B cell (primary cell): ENCODE results near the gene TCF21. TPM values are rescaled to one million over a fixed set of nuclear protein-coding genes. Genes with fewer than 3 reads are reported as not detected.

Source experiments
- ATAC-seq: fragments of 200-7000 bp; cut with Tn5 transposase; one replicate; pipeline ENCODE4 v1.10.0; 2021; ENCODE audit warnings: low read depth, mild to moderate bottlenecking, moderate number of reproducible peaks, moderate library complexity
- CTCF ChIA-PET: fragments of 350-600 bp; sonication (Branson Sonifier 250); formaldehyde crosslinking; loops from one replicate; lab custom pipeline; 2021; ENCODE audit warnings: antibody characterized with exemption, inconsistent platforms; lab: Charles Lee
- POLR2A ChIA-PET: fragments of 350-600 bp; sonication (Branson Sonifier 250); formaldehyde crosslinking; loops from one replicate; lab custom pipeline; 2021; ENCODE audit warnings: antibody characterized with exemption; lab: Charles Lee
- DNase-seq: peaks from one replicate; pipeline ENCODE4 v3.0.0; 2013
- H2AFZ ChIP-seq: 2 replicates; pipeline ENCODE4 v1.6.1; 2012; ENCODE audit warnings: mild to moderate bottlenecking, low read depth, low read length; ENCODE audit not compliant: insufficient read depth, poor library complexity, severe bottlenecking
- H3K27ac ChIP-seq, 2 donors: 1 replicate in 1 of 2; 2 replicates in 1 of 2; pipeline ENCODE4 v1.5.1; 2012 to 2013; ENCODE audit warnings: low read length in 2 of 2, mild to moderate bottlenecking in 2 of 2, moderate library complexity in 1 of 2
- H3K27me3 ChIP-seq, 4 experiments: fragments of 200-600 bp in 1 of 4; sonication (generic) in 1 of 4; replicated peaks in 1 of 4; 1 replicate in 2 of 4; 2 replicates in 2 of 4; pipeline versions ENCODE4 v1.6.1 to v1.7.0; 2013 to 2016; ENCODE audit warnings: low read length in 3 of 4, mild to moderate bottlenecking in 2 of 4, mixed read lengths in 1 of 4, moderate library complexity in 1 of 4; ENCODE audit not compliant: insufficient read depth in 4 of 4, control insufficient read depth in 3 of 4; ENCODE audit errors: control extremely low read depth in 1 of 4
- H3K36me3 ChIP-seq, 2 experiments: replicated peaks in 1 of 2; 1 replicate in 1 of 2; 2 replicates in 1 of 2; pipeline versions ENCODE4 v1.6.1 to v1.7.1; 2013; ENCODE audit warnings: low read length in 1 of 2; ENCODE audit not compliant: insufficient read depth in 2 of 2, control insufficient read depth in 1 of 2; ENCODE audit errors: control extremely low read depth in 1 of 2, extremely low read depth in 1 of 2
- H3K4me1 ChIP-seq, 2 donors: fragments of 200-600 bp in 1 of 2; sonication (generic) in 1 of 2; 1 replicate in 1 of 2; 2 replicates in 1 of 2; pipeline versions ENCODE4 v1.5.1 to v1.6.1; 2013 to 2017; ENCODE audit warnings: low read length in 2 of 2; ENCODE audit not compliant: control insufficient read depth in 2 of 2, insufficient read depth in 2 of 2
- H3K4me2 ChIP-seq: replicated peaks from 2 replicates; pipeline ENCODE3; 2012; ENCODE audit warnings: mild to moderate bottlenecking, low read depth, low read length; ENCODE audit not compliant: poor library complexity, severe bottlenecking
- H3K4me3 ChIP-seq, 5 experiments: fragments of 200-600 bp in 1 of 5; sonication (generic) in 1 of 5; 1 replicate in 3 of 5; 2 replicates in 2 of 5; pipeline versions ENCODE4 v1.5.1 to v1.7.0; 2011 to 2016; ENCODE audit warnings: low read length in 4 of 5, mild to moderate bottlenecking in 4 of 5, low read depth in 2 of 5, control low read depth in 1 of 5, moderate library complexity in 1 of 5; ENCODE audit not compliant: insufficient read depth in 1 of 5; ENCODE audit errors: control extremely low read depth in 1 of 5, extremely low read depth in 1 of 5
- H3K79me2 ChIP-seq: fragments of 200-600 bp; sonication (generic); one replicate; pipeline ENCODE4 v1.6.0; 2016; ENCODE audit warnings: low read length; ENCODE audit not compliant: control insufficient read depth, insufficient read depth
- H3K9ac ChIP-seq: fragments of 200-600 bp; sonication (generic); 2 replicates; pipeline ENCODE4 v1.6.1; 2017; ENCODE audit warnings: mild to moderate bottlenecking, low read length, moderate library complexity
- H3K9me3 ChIP-seq, 3 donors: one replicate each; pipeline versions ENCODE4 v1.6.1 to v1.7.1; 2013; ENCODE audit warnings: low read length in 2 of 3; ENCODE audit not compliant: control insufficient read depth in 2 of 3, insufficient read depth in 1 of 3; ENCODE audit errors: control extremely low read depth in 1 of 3
- H4K20me1 ChIP-seq: 2 replicates; pipeline ENCODE4 v1.6.0; 2012; ENCODE audit warnings: mild to moderate bottlenecking, low read length; ENCODE audit not compliant: insufficient read depth, control insufficient read depth, poor library complexity, severe bottlenecking
- H3K27ac Mint-ChIP-seq: one replicate; pipeline ENCODE4 v1.8.0; 2021; ENCODE audit warnings: mixed read lengths
- H3K27me3 Mint-ChIP-seq: one replicate; pipeline ENCODE4 v1.8.0; 2021; ENCODE audit warnings: mixed read lengths
- H3K4me1 Mint-ChIP-seq: one replicate; pipeline ENCODE4 v1.8.0; 2021; ENCODE audit warnings: mixed read lengths
- H3K4me3 Mint-ChIP-seq: one replicate; pipeline ENCODE4 v1.8.0; 2021; ENCODE audit warnings: mixed read lengths
- H3K9me3 Mint-ChIP-seq: one replicate; pipeline ENCODE4 v1.8.0; 2022; ENCODE audit warnings: mixed read lengths; ENCODE audit not compliant: insufficient read depth
- CTCF ChIP-seq: fragments of 200-600 bp; IDR thresholded peaks from one replicate; pipeline ENCODE4 v1.8.0; 2022; ENCODE audit warnings: antibody characterized with exemption, mild to moderate bottlenecking
- EZH2 ChIP-seq: IDR thresholded peaks from 2 replicates; pipeline ENCODE4 v1.6.1; 2012; ENCODE audit warnings: borderline replicate concordance, low read depth, mild to moderate bottlenecking, moderate library complexity, low read length; ENCODE audit not compliant: insufficient read depth, poor library complexity, severe bottlenecking
- WGBS: methylation state at CpG from one replicate; pipeline ENCODE4 v1.1.5; 2013; ENCODE audit warnings: missing lambda C conversion rate; ENCODE audit not compliant: insufficient coverage; 5-methylcytosine and 5-hydroxymethylcytosine counted together
- intact Hi-C: fragments of 100-400 bp; cut with micrococcal nuclease; formaldehyde crosslinking; loops from one replicate; pipeline ENCODE4 v1.10.0; 2022
- polyA plus RNA-seq: library from polyadenylated mRNA; depleted of rRNA; stranded (reverse); fragments of >200 nt; gene quantifications from 2 replicates; pipeline ENCODE4 v1.2.3, GENCODE V29; 2012
- total RNA-seq, 2 donors: library from RNA; stranded (reverse); fragments of 120-200 nt in 1 of 2; gene quantifications; 1 replicate in 1 of 2; 2 replicates in 1 of 2; pipeline versions ENCODE4 v1.2.3 to v1.2.4, GENCODE V29; 2013 to 2022

TCF21 gene
- total and polyA plus RNA-seq, 2 donors (not counting 1 experiment from before 2014, with no cell fraction given) = not detected

- H3K9ac ChIP-seq = peak overlapping the region; percentile 55
- WGBS = 10% methylated on average over 6 of the region's 12 CpGs
- ATAC-seq (no peak), DNase-seq (no peak)
- Mint-ChIP-seq H3K27ac (no peak overlapping the region), H3K9me3 (no peaks in the 10 kb centered on the region), H3K27me3 (peaks cover 81% of the 10 kb centered on the region), H3K4me1 (peaks cover 36% of the 10 kb centered on the region), H3K4me3 (peak overlapping the region; percentile 80)
- peak overlapping the region; percentile 83 for H3K4me2 ChIP-seq
- H4K20me1 ChIP-seq = no peaks in the 10 kb centered on the region
- TF ChIP-seq CTCF = no peak
- no peak for TF ChIP-seq EZH2
- H3K36me3 ChIP-seq = no peaks in the 10 kb centered on the region
- CTCF ChIA-PET = interaction anchor here (0.9 to 1.0 kb wide), 2 partner anchors 32 kb away, joined by 3 to 4 read pairs; no protein-coding TSS in a partner anchor
- peaks cover 25 to 45% of the 10 kb centered on the region in 2 donors for H3K4me1 ChIP-seq
- intact Hi-C loops = no loop called here
- H3K9me3 ChIP-seq = peaks cover 0 to 21% (median 0%) of the 10 kb centered on the region in 3 donors
- no peaks in the 10 kb centered on the region for H3K79me2 ChIP-seq
- H3K4me3 ChIP-seq = peak overlapping the region in 1 of 5 experiments; percentile 57
- peaks cover 0 to 78% (median 57%) of the 10 kb centered on the region in 4 experiments for H3K27me3 ChIP-seq
- no peak overlapping the region for H2AFZ ChIP-seq
- no peak overlapping the region for H3K27ac ChIP-seq
- POLR2A ChIA-PET = no interaction called here
Observed at GRCh38 chr6:133891927-133892812, 3.3 kb downstream of the TCF21 start.
